ENCODE measurements around the gene EDC4.

DNA sequence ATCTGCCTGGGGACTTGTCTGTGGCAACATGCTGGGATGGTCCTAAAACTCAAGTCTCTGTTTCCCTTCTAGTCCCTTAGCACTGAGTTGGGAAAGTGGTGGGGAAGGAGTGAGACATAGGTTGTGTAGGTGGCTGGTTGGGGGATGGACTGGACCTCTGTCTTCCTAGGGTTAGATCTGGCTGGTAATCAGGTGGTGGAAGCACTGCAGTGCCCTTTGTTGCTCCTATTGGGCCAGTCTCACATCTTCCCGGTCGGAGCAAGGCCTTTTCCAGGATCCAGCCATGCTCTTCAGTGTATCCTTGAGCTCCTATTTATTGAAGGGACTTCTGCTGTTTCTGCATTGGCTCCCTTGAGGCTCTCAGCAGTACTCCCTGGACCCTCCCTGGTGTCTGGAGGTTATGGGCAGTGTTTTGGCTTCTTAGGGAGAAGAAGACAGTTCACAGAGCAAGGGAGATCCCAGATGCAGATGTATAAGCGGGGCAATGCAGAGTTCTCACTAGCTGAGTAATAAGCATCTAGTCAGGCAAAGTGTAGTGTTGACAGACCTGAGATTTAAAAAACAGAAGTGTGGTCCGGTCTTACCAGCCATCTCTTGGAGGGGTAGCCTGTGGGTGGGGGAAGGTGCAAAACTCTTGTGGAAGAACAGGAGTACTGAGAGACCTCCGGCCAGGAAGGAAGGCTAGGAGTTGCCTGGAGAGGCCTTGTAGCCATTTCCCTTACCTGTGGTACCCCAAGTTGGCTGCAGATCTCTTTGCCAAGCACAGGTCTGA is 27.4 kb upstream of the EDC4 start:
- TF ChIP-seq EP300 (conservative IDR thresholded peaks at IDR 0.05; ENCODE audit: poor library complexity, severe bottlenecking) (no peak), POLR2AphosphoS5 (IDR thresholded peaks at IDR 0.05) (no peak), REST (IDR thresholded peaks at IDR 0.05; ENCODE audit: borderline replicate concordance) (no peak), EZH2 (IDR thresholded peaks at IDR 0.05; ENCODE audit: borderline replicate concordance, insufficient read depth, low read length, poor library complexity, severe bottlenecking) (no peak)

Measured in neural cell (in vitro differentiated cells).